BJ (cell line): ENCODE results near the gene KCNJ6. TPM values are rescaled to one million over a fixed set of nuclear protein-coding genes. Genes with fewer than 3 reads are reported as not detected.
A peak's percentile ranks its signal among the peaks of the same experiment; 100 is the strongest.

Experiments
- CTCF ChIA-PET: fragments of 350-600 bp; formaldehyde crosslinking; extraction: SDS; loops from one replicate; lab custom pipeline; 2021; ENCODE audit warnings: antibody characterized with exemption, inconsistent platforms; lab: Yijun Ruan, JAX
- POLR2A ChIA-PET: fragments of 300-600 bp; sonication (Branson Sonifier 250); formaldehyde crosslinking; extraction: SDS; loops from one replicate; lab custom pipeline; 2021; ENCODE audit warnings: antibody characterized with exemption; lab: Charles Lee
- DNase-seq: peaks from one replicate; pipeline ENCODE4 v3.0.0-alpha.2; 2011; ENCODE audit warnings: low read depth
- H3K27me3 ChIP-seq: 2 replicates; pipeline ENCODE4 v1.6.0; 2011; ENCODE audit warnings: low read length; ENCODE audit not compliant: control insufficient read depth, insufficient read depth
- H3K36me3 ChIP-seq: 2 replicates; pipeline ENCODE4 v1.5.1; 2011; ENCODE audit warnings: low read length; ENCODE audit not compliant: control insufficient read depth, insufficient read depth
- H3K4me3 ChIP-seq: 2 replicates; pipeline ENCODE4 v1.5.1; 2011; ENCODE audit warnings: low read depth, mild to moderate bottlenecking, control low read depth, low read length
- polyA plus RNA-seq: library from polyadenylated mRNA; depleted of rRNA; stranded (reverse); fragments of >200 nt; gene quantifications from 2 replicates; pipeline ENCODE4 v1.2.3, GENCODE V29; 2011
- TF ChIP-seq, protein P1 (sequence below): IDR thresholded peaks from 2 replicates; pipeline ENCODE4 v1.5.1; 2011; ENCODE audit warnings: low read depth, mild to moderate bottlenecking, control low read depth, inconsistent platforms, low read length, moderate library complexity; ENCODE audit not compliant: insufficient read depth

Gene KCNJ6
- polyA plus RNA-seq, 1 experiment = 0.01 TPM

DNA sequence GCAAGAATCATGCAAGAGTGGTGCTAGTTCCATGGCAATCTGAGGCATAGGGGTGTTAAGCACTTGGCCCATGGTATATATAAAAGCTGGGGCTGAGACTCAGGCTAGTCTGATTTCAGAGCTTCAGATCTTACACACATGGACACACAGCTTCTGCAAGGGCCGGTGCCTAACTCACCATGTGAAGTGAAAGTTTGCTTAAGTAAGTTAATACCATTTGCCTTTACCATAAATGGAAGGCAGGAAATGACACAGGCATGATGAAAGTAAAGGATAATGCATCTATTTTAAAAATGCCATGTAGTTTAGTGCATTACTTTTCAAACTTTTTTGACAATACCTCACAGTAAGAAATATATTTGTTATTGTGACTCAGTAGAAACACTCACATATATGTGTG, 122.6 kb downstream of the KCNJ6 start:
- H3K4me3 ChIP-seq = no peak overlapping the region
- no peaks in the 10 kb centered on the region for H3K27me3 ChIP-seq
- ChIA-PET CTCF (no interaction called here), POLR2A (no interaction called here)
- TF ChIP-seq, protein P1, sequence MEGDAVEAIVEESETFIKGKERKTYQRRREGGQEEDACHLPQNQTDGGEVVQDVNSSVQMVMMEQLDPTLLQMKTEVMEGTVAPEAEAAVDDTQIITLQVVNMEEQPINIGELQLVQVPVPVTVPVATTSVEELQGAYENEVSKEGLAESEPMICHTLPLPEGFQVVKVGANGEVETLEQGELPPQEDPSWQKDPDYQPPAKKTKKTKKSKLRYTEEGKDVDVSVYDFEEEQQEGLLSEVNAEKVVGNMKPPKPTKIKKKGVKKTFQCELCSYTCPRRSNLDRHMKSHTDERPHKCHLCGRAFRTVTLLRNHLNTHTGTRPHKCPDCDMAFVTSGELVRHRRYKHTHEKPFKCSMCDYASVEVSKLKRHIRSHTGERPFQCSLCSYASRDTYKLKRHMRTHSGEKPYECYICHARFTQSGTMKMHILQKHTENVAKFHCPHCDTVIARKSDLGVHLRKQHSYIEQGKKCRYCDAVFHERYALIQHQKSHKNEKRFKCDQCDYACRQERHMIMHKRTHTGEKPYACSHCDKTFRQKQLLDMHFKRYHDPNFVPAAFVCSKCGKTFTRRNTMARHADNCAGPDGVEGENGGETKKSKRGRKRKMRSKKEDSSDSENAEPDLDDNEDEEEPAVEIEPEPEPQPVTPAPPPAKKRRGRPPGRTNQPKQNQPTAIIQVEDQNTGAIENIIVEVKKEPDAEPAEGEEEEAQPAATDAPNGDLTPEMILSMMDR = no peak
- H3K36me3 ChIP-seq = no peaks in the 10 kb centered on the region
- DNase-seq = no peak

DNA sequence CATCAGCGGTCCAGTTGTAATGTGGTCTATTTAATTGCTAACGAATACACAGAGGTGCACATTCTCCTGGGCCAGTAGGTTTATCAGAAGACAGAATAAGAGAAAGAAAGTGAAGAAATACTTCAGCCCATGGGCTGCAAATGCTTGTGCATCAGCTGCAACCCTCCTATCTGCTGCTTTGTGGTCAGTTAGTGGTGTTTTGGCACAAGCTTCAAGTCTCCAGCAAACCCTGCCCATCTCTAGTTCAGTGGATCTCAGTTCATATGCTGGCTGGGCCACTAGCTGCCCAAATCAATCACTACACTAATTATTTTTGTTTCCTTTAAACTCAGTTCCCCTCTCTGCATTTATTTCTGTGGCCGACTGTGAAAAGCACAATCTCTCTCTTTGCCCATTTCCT, 124.2 kb downstream of the KCNJ6 start:
- CTCF ChIA-PET = no interaction called here
- DNase-seq = no peak
- no peak overlapping the region for H3K4me3 ChIP-seq
- H3K36me3 ChIP-seq = no peaks in the 10 kb centered on the region
- TF ChIP-seq, protein P1 = no peak
- no peaks in the 10 kb centered on the region for H3K27me3 ChIP-seq
- POLR2A ChIA-PET = no interaction called here

DNA sequence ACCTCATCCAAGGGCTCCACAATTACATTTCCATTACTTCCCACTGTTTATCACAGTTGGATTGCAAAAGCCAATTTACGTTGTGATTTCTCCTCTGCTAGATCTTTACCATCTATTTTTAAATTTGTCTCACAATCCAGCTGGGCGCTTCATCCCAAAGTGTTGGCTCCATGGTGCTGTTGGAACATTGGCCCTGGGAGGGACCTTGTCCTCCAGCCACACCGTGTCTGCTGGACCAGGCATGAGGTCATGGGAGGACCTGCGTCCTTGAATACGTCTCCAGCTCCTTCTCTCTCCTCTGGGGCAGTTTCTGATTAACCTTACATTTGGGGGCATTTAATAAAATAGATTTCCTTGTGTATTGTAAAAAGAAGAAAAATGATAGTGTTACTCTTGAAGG, 125.4 kb downstream of the KCNJ6 start:
- no peak for DNase-seq
- no peaks in the 10 kb centered on the region for H3K27me3 ChIP-seq
- H3K4me3 ChIP-seq = no peak overlapping the region
- H3K36me3 ChIP-seq = no peaks in the 10 kb centered on the region
- TF ChIP-seq, protein P1 = no peak
- CTCF ChIA-PET = no interaction called here
- POLR2A ChIA-PET = no interaction called here

DNA sequence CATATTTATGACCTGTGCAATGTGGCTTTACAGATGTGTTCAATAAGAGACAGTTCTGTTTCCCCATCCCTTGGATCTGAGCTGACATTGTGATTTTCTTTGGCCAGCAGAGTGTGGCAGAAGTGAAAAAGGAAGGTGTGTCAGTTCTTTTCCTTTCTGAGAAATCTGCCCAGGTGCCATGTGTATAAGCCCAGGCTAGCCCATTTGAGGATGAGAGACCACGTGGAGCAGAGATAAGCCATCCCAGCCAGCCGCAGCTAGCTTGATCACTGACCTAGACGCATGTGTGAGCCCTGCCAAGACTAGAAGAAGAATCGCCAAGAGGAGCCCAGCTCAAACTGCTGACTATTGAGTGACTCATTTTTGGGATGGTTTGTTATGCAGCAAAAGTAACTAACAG, 127.8 kb downstream of the KCNJ6 start:
- DNase-seq = no peak
- no peaks in the 10 kb centered on the region for H3K36me3 ChIP-seq
- H3K4me3 ChIP-seq = no peak overlapping the region
- ChIA-PET POLR2A (no interaction called here), CTCF (no interaction called here)
- H3K27me3 ChIP-seq = no peaks in the 10 kb centered on the region
- TF ChIP-seq, protein P1 = no peak

DNA sequence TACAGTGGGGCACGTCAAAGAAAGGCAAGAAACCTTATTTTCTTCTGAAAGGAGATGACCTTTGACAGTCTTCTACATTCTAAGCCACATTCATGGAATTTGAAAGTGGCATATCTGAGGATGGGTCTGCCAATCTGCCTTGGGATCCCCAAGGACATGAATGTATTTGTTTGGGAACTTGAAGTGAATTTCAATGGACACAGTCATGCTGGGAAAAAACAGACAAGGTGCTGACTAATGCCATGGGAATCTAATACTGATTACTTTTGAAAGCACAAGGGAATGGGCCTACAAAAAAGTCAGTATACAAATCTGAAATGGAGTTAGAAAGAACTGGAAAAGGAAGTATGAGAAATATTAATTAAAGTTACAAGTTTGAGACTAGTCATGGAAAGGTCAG, 128.8 kb downstream of the KCNJ6 start:
- no peak overlapping the region for H3K4me3 ChIP-seq
- ChIA-PET CTCF (interaction anchor here (0.7 kb wide), 1 partner anchor 29 kb away, joined by 3 read pairs; no protein-coding TSS in a partner anchor), POLR2A (no interaction called here)
- H3K27me3 ChIP-seq = no peaks in the 10 kb centered on the region
- TF ChIP-seq, protein P1 = no peak
- peak; percentile 54 for DNase-seq
- no peaks in the 10 kb centered on the region for H3K36me3 ChIP-seq
